Transverse colon (tissue), 4 donors: ENCODE data around the gene EHBP1L1.

Source experiments
- POLR2AphosphoS5 ChIP-seq, 3 donors: sonication (generic); formaldehyde crosslinking; IDR thresholded peaks; one replicate each; pipeline ENCODE4 v1.6.1; 2016; ENCODE audit warnings: antibody characterized with exemption in 3 of 3
- TF ChIP-seq, protein P1 (sequence below), 5 experiments: fragments of 200-600 bp in 3 of 5; fragments of 450-650 bp in 2 of 5; sonication (generic) in 3 of 5; IDR thresholded peaks; 1 replicate in 2 of 5; 2 replicates in 3 of 5; pipeline ENCODE4 v1.5.1; 2016 to 2017; ENCODE audit warnings: antibody characterized with exemption in 5 of 5, inconsistent platforms in 3 of 5, mild to moderate bottlenecking in 2 of 5, moderate library complexity in 1 of 5

DNA sequence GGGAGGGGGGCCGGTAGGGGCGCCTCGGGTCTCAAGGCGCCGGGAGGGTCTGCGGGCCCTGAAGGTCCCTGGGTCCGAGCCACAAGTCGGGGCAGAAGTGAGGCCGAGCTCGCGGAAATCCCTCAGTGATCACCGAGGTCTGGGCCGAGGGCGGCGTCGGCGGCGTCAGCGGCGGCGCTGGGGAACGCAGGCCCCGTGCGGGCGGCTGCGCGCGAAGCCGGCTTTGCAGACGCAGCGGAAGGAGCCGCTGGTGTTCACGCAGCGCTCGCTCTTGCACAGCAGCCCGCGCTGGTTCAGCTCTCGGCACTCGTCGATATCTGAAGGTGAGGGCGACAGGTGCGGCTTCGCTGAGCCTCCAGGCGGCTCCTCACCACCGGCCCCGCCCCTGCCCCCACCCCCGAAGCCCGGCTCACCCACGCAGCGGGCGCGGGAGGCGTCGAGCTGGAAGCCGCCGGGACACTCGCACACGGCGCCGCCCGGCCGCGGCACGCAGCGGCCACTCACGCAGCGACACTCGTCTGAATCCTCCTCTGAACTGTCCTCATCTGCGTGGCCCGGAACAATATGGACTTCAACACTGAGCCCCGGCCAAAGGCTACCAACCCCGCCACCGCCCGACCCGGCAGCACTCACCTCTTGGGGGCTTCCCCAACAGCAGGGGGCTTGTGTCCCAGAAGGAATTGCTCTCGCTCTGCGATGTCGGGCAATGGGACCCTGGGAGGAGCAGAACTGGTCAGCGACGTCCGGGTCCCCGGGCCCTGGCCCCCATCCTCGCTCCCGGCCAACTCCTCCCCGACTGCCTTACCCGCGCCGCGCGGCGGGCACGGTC, 36.7 kb upstream of the EHBP1L1 start:
- TF ChIP-seq, protein P1, sequence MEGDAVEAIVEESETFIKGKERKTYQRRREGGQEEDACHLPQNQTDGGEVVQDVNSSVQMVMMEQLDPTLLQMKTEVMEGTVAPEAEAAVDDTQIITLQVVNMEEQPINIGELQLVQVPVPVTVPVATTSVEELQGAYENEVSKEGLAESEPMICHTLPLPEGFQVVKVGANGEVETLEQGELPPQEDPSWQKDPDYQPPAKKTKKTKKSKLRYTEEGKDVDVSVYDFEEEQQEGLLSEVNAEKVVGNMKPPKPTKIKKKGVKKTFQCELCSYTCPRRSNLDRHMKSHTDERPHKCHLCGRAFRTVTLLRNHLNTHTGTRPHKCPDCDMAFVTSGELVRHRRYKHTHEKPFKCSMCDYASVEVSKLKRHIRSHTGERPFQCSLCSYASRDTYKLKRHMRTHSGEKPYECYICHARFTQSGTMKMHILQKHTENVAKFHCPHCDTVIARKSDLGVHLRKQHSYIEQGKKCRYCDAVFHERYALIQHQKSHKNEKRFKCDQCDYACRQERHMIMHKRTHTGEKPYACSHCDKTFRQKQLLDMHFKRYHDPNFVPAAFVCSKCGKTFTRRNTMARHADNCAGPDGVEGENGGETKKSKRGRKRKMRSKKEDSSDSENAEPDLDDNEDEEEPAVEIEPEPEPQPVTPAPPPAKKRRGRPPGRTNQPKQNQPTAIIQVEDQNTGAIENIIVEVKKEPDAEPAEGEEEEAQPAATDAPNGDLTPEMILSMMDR (IDR thresholded peaks at IDR 0.05), result no peak
- no peak for TF ChIP-seq POLR2AphosphoS5 (IDR thresholded peaks at IDR 0.05)
